Measurements from ENCODE around the gene TAL1.

GRCh38 chr1:47198214-47198613 is 33.8 kb downstream of the TAL1 start:
- TF ChIP-seq CTCF (IDR thresholded peaks at IDR 0.05 in 4 of 5, conservative IDR thresholded peaks at IDR 0.05 in 1 of 5) (no peak), POLR2A (IDR thresholded peaks at IDR 0.05) (no peak)

All from gastrocnemius medialis (tissue), 4 donors.